GM04504 (cell line): ENCODE measurements around the gene ZNF76.
A peak's percentile ranks its signal among the peaks of the same experiment; 100 is the strongest.

Source experiments
- DNase-seq: peaks from one replicate; pipeline ENCODE4 v3.0.0-alpha.2; 2012; ENCODE audit warnings: low read depth

Gene ZNF76

GRCh38 chr6:35267897-35268296 lies 8.4 kb downstream of the ZNF76 start:
- DNase-seq, result no peak

DNA sequence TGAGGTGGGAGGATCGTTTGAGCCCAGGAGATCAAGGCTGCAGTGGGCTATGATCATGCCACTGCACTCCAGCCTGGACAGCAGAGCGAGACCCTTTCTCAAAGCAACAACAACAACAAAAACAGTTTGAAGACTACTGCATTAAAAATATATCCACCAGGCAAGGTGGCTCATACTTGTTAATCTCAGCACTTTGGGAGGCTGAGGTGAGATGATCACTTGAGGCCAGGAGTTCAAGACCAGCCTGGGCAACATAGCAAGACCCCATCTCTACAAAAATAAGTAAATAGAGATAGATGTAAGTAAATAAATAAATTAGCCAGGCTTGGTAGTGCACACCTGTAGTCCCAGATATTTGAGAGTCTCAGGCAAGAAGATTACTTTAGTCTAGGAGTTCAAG lies 12.5 kb downstream of the ZNF76 start:
- no peak for DNase-seq

DNA sequence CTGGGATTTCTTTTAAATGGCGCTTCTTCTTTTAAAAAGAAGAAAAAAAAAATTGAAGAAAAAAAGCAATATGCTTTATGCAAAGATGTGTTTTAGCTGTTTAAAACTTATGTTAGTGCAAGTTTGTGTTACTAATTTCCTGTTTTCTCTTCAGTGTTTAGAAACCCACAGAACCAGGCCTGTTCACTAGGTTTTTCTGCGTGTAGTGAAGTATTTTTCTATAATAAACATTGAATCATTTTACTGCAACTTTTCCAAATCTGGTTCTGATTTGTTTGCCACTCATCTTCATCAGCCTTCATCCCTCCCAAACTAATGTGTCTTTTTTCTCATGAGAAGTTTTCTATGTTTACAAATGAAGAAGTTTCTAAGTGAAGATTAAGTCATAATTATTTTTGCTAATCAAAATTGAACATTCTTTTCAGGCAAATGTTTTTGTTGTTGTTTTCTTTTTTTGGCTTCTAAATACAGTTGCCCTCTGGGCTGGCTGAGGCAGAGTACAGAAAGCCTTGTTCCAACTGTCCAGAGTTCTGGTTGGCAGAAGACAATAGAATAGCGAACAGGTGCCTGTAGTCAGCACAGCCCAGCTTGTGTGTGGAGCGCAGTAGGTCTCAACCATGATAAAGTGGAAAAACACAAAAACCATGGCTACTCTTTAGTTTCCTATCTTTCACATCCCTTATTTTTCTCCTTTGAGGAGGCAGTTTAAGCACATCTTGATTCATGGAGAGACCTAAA lies 14.5 kb downstream of the ZNF76 start:
- no peak for DNase-seq

GRCh38 chr6:35275744-35276260 lies 16.3 kb downstream of the ZNF76 start:
- no peak for DNase-seq

DNA sequence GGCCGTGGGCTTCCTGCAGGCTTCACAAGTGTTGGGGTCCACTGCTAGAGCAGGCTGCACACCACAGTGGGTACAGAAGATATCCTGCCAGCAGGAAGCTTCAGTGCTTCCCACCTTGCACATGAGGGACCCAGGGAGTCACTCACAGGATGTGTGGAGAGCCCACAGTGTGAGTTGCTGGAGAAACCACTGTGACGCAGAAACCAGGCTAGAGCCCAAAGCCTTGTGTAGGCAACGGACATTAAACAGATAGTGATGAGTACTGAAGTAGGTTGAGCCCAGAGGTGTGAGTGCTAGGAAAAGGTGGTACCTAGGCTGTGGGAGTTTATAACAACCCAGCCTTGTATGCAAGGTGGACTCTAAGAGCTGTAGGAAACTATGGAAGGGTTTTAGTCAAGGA lies 19.2 kb downstream of the ZNF76 start:
- DNase-seq, result no peak

- no peak for DNase-seq
Observed at GRCh38 chr6:35280903-35281302, 21.4 kb downstream of the ZNF76 start.

DNA sequence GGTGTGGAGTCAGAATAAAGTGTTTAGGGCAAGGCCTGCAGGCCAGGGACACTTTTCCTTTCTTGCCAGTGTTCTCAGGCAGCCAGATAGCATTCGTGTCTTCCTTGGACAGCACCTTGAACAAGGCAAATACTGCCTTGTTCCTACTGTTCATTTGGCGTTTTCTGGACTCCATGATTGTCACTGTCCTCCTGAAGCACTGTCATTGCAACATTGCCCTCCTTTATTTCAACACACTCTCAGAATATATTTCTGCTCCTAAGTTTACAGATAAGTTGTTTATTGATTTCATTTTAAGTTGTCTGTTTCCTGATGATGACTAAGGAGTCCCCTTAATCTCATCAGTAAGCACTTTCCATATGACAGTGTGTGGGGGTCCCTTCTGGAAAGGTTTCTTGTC lies 22.9 kb downstream of the ZNF76 start:
- DNase-seq, result no peak

GRCh38 chr6:35283361-35283760 lies 23.8 kb downstream of the ZNF76 start:
- DNase-seq, result no peak

GRCh38 chr6:35287671-35288396 lies 28.3 kb downstream of the ZNF76 start:
- DNase-seq, result no peak

DNA sequence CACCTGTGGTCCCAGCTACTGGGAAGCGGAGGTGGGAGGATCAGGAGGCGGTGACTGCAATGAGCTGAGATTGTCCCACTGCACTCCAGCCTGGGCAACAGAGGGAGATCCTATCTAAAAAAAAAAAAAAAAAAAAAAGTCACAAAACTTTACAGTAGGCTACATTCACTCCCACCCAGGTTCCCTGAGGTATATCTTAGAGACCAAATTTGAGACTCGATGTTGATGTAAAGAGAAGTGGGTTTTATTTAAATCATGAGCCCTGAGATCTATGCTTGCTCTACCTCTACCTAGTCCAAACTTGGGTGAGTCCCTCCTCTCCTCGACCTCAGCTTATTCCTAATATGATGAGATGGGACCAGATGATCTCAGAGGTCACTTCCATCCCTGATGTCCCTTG lies 29.3 kb downstream of the ZNF76 start:
- no peak for DNase-seq

DNA sequence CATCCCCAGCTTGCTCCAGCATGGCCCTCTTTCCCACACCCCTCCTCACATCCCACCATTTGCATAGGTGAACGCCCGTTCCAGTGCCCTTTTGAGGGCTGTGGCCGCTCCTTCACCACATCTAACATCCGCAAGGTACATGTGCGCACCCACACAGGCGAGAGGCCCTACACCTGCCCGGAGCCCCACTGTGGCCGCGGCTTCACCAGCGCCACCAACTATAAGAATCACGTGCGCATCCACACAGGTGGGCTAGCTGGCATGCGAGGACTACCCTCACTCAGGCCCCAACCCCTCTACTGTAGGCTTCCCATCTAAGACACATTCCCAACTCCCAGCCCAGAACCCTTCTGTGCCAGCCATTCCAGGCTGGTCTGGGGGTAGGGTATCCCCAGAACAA lies 32.0 kb downstream of the ZNF76 start:
- no peak for DNase-seq

- no peak for DNase-seq
Observed at GRCh38 chr6:35292494-35292893, 33.0 kb downstream of the ZNF76 start.

DNA sequence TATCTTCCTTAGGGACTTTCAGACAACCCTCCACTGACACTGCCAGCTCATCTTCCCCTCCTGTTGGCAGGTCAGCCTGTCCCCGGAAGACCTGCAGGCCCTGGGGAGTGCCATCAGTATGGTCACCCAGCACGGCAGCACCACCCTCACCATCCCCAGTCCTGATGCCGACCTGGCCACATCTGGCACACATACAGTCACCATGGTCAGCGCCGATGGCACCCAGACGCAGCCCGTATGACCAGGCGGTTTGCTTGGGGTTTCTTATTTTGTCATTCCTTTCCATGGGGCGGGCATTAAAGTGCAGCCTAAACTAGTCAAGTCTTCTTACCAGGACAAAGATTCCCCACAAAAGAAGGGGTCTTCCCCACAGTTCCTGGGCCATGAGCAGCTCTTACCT lies 34.1 kb downstream of the ZNF76 start:
- DNase-seq, result no peak

DNA sequence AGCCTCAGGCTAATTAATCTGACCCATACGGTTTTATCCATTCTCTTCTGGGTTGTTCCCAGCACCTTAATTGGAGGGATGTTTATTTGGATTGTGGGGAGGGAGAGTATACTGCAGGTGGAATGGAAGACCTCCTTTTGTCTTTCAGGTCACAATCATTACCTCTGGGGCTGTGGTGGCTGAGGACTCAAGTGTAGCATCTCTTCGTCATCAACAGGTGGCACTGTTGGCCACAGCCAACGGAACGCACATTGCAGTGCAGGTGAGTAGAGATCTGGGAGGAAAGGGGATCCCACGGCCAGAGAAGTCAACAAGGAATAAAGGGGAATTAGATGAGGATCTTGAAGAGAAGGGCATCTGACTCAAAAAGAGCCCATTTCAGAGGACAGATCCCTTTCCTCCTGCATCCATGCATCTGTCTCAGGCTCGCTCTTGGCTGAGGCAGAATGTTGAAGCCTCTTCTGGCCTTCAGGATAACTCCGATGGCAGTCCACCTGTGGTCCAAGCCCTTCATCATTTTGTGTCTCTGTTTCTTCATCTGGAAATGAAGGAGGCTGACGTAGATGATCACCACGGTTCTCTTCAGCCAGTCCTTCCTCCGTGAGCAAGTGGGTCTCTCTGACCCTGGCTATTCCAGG lies 34.9 kb downstream of the ZNF76 start:
- no peak for DNase-seq

DNA sequence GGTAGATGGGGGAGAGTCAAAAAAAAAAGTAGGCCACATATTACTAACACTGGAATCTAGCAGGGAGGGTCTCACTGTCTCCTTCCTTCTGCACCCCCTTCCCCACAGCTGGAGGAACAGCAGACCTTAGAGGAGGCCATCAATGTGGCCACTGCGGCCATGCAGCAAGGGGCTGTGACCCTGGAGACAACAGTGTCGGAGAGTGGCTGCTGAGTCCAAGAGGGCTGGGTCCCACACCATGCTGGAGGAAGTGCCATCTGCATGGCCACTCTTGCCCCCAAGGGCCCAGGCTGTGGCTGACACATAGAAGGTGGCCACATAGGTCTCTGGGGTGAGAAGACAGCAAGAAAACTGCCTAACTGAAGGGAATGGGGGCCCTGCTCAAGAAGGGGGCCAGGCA lies 35.5 kb downstream of the ZNF76 start:
- no peak for DNase-seq

DNA sequence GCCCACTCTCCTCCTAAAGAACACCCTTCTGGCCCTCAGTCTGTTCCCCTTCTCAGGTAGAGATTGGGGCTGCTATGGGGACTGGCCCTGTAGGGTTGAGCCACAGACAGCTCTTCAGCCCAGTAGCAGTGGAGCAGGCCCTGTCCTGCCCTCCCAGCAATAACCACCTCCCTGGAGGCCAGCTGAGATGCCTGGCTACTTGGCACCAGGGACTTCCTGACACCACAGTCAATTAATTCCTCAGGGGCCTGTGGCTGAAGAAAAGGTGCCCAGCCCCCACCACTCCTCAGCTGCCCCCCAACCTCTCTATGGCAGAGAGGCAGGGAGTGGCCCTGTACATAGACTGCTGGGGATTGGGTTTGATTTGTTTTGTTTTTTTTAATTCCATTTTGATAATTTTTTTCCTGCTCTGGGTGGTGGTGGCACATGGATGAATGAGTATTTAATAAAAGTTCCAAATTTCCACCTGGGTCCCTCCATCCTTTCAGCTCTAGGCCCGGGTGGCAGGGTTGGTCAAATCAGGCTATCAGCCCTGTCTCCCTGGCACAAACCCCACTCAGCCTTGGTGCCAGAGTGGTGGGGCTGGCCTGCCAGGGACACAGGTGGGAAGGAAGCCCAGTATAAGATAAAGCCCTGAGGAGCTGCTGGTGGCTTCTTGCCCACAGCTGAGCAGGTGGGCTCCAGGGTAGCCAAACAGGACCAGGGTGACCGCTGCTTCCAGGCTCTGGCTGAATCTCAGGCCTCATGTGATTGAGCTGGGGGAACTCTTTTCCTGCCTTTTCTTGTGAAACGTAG lies 36.2 kb downstream of the ZNF76 start:
- DNase-seq, result no peak

GRCh38 chr6:35296931-35297600 lies 37.5 kb downstream of the ZNF76 start:
- no peak for DNase-seq

DNA sequence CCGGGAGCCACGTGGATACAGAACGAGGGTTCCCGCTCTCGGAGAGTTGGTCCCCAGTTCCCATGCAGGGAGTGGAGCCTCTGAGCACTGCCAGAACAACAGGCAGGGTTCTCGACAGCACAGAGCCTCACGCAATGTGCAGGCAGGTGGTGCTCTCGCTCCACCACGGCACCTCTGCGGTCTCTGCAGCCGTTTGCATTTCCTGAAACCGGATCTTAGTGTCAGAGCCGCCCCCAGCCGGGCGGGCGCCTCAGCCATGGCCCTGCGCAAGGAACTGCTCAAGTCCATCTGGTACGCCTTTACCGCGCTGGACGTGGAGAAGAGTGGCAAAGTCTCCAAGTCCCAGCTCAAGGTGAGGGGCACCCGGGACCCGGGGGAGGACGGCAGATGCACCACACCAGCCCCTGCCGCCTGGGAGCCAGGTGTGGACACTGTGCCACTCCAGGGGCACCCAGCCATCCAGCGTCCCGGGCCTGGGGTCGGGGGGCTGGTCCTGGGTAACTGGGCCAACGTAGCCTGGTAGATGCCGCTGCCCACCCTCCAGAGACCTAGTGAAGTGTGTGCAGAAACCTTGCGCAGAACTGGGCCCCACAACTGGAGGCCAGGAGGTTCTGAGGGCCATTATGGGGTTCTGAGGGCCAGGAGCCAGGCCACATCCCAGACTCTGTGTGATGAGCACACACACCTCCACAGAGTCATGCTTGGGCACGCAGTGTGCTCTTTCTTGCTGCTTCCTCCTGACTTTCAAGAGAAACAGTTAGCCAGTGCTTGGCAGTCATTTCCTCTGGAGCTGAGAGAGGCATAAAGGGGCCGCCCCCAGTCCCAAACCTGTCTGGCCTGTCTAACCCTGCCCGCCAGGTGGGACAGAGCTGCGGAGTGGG lies 38.3 kb downstream of the ZNF76 start, which contains the start of gene DEF6:
Gene DEF6 (plus strand): TSS at position 218 of the 881 bp plus-strand sequence. CDS start 39 bp downstream, at position 257.
- peak; percentile 32 for DNase-seq

DNA sequence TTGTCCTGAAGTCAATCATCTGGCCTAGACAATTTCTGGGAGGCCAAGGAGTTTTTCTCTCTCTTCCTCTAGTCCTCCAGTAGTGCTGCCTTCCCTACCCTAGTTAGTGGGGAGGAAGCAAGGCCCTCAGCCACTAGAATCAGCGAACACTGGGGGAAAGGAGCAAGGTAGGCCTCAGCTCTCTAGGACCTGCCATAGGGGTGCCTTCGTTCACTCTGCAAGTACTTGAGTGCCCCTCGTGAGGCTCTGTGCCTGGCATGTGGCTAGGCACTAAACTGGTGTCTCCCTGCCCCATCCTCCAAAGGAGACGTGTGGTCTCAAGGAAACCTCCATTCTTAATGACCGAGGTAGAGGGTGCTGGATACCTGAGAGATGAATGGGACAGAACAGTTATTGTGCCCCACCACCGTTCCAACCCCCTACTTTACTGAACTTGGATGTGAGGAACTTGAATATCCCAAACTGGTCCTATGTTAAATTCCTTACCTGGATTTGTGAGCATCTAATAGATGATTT lies 39.1 kb downstream of the ZNF76 start:
- no peak for DNase-seq

- DNase-seq, result no peak
Observed at GRCh38 chr6:35299674-35300073, 40.1 kb downstream of the ZNF76 start.
